NCI-H2107 treated with DMSO at 0.1 percent for 48 hours (cell line): ENCODE data around the gene PLEKHG4.

ENCODE experiments used
- DNase-seq: peaks from one replicate; lab custom pipeline; 2025; ENCODE audit not compliant: unreplicated experiment; lab: John Stamatoyannopoulos, UW

Gene PLEKHG4

GRCh38 chr16:67317853-67318252, 38.5 kb downstream of the PLEKHG4 start:
- DNase-seq = no peak

- no peak for DNase-seq
Measured at GRCh38 chr16:67326115-67326471, 46.8 kb downstream of the PLEKHG4 start.

- DNase-seq = peak; percentile 49
Measured at GRCh38 chr16:67326472-67327309, 47.4 kb downstream of the PLEKHG4 start, which contains the start of the genes KCTD19 and LRRC36. Gene KCTD19 (minus strand): TSS chr16:67326741. CDS start chr16:67326707, 34 bp downstream. Gene LRRC36 (plus strand): TSS chr16:67326815. CDS start chr16:67326863, 48 bp downstream.

GRCh38 chr16:67327743-67328142, 48.4 kb downstream of the PLEKHG4 start:
- no peak for DNase-seq

GRCh38 chr16:67329901-67330300, 50.6 kb downstream of the PLEKHG4 start:
- DNase-seq = no peak

- no peak for DNase-seq
Measured at GRCh38 chr16:67333315-67333714, 54.0 kb downstream of the PLEKHG4 start.

GRCh38 chr16:67336116-67336515, 56.8 kb downstream of the PLEKHG4 start:
- DNase-seq = no peak

GRCh38 chr16:67336648-67337047, 57.3 kb downstream of the PLEKHG4 start:
- no peak for DNase-seq
